Loucy (cell line): Measurements from ENCODE around the gene ZIC1.

Experiments
- H2AFZ ChIP-seq: fragments of 200-600 bp; sonication (generic); 2 replicates; pipeline ENCODE4 v1.6.0; 2016; ENCODE audit warnings: antibody characterized with exemption, mild to moderate bottlenecking, low read length, moderate library complexity
- H3F3A ChIP-seq: fragments of 200-600 bp; 2 replicates; pipeline ENCODE4 v1.6.0; 2016; ENCODE audit warnings: antibody characterized with exemption, low read depth, mild to moderate bottlenecking
- H3K27me3 ChIP-seq: fragments of 200-600 bp; sonication (generic); 2 replicates; pipeline ENCODE4 v1.6.1; 2014; ENCODE audit warnings: low read length, mild to moderate bottlenecking; ENCODE audit not compliant: insufficient read depth, poor library complexity, severe bottlenecking
- H3K36me3 ChIP-seq: fragments of 200-600 bp; sonication (generic); 2 replicates; pipeline ENCODE4 v1.6.1; 2016; ENCODE audit warnings: low read length; ENCODE audit not compliant: insufficient read depth
- H3K4me1 ChIP-seq: fragments of 200-600 bp; sonication (generic); 2 replicates; pipeline ENCODE4 v1.5.1; 2014; ENCODE audit warnings: low read length, mild to moderate bottlenecking; ENCODE audit not compliant: insufficient read depth, poor library complexity, severe bottlenecking
- H3K4me2 ChIP-seq: fragments of 200-600 bp; sonication (generic); 2 replicates; pipeline ENCODE4 v1.6.0; 2014; ENCODE audit warnings: antibody characterized with exemption, low read length, low read depth, mild to moderate bottlenecking; ENCODE audit not compliant: poor library complexity, severe bottlenecking
- H3K4me3 ChIP-seq: fragments of 200-600 bp; sonication (generic); 2 replicates; pipeline ENCODE4 v1.5.1; 2014; ENCODE audit warnings: low read length, mild to moderate bottlenecking, mixed read lengths; ENCODE audit not compliant: poor library complexity, severe bottlenecking
- H3K79me2 ChIP-seq: fragments of 200-600 bp; sonication (generic); 2 replicates; pipeline ENCODE4 v1.6.1; 2014; ENCODE audit warnings: low read length; ENCODE audit not compliant: insufficient read depth
- H3K9ac ChIP-seq: fragments of 200-600 bp; sonication (generic); 2 replicates; pipeline ENCODE4 v1.6.0; 2014; ENCODE audit warnings: mild to moderate bottlenecking, low read depth, low read length, moderate library complexity; ENCODE audit not compliant: poor library complexity, severe bottlenecking
- H3K9me2 ChIP-seq: fragments of 200-600 bp; sonication (generic); replicated peaks from 2 replicates; pipeline ENCODE4 v1.6.1; 2016; ENCODE audit warnings: low read depth, low read length, mixed read lengths
- H3K9me3 ChIP-seq: fragments of 200-600 bp; sonication (generic); 2 replicates; pipeline ENCODE4 v1.6.1; 2014; ENCODE audit warnings: mild to moderate bottlenecking, antibody characterized with exemption, low read length, low read depth; ENCODE audit not compliant: insufficient read depth
- H4K20me1 ChIP-seq: fragments of 200-600 bp; sonication (generic); 2 replicates; pipeline ENCODE4 v1.6.0; 2014; ENCODE audit warnings: antibody characterized with exemption, low read length, mild to moderate bottlenecking; ENCODE audit not compliant: insufficient read depth, poor library complexity, severe bottlenecking
- CTCF ChIP-seq: fragments of 200-600 bp; sonication (generic); conservative IDR thresholded peaks from 2 replicates; pipeline ENCODE4 v1.5.1; 2014; ENCODE audit warnings: mild to moderate bottlenecking, antibody characterized with exemption, low read length
- EZH2phosphoT487 ChIP-seq: fragments of 200-600 bp; IDR thresholded peaks from 2 replicates; pipeline ENCODE4 v1.6.1; 2018; ENCODE audit warnings: antibody characterized with exemption, mild to moderate bottlenecking, moderate library complexity, borderline replicate concordance

ZIC1 gene

GRCh38 chr3:147373301-147373700, 35.9 kb upstream of the ZIC1 start:
- no peak for TF ChIP-seq EZH2phosphoT487
- no peak for TF ChIP-seq CTCF
- no peak overlapping the region for H2AFZ ChIP-seq
- no peak overlapping the region for H3K4me3 ChIP-seq
- no peaks in the 10 kb centered on the region for H3F3A ChIP-seq
- H3K4me1 ChIP-seq: no peaks in the 10 kb centered on the region
- H3K27me3 ChIP-seq: peaks cover 10% of the 10 kb centered on the region
- no peaks in the 10 kb centered on the region for H4K20me1 ChIP-seq
- no peaks in the 10 kb centered on the region for H3K79me2 ChIP-seq
- H3K4me2 ChIP-seq: no peak overlapping the region
- no peaks in the 10 kb centered on the region for H3K36me3 ChIP-seq
- H3K9ac ChIP-seq: no peak overlapping the region
- no peaks in the 10 kb centered on the region for H3K9me2 ChIP-seq
- no peaks in the 10 kb centered on the region for H3K9me3 ChIP-seq

- Histone ChIP-seq H3K79me2 (no peaks in the 10 kb centered on the region), H3K9me2 (no peaks in the 10 kb centered on the region), H3K9ac (no peak overlapping the region), H2AFZ (no peak overlapping the region), H3K4me3 (no peak overlapping the region), H4K20me1 (no peaks in the 10 kb centered on the region), H3F3A (no peaks in the 10 kb centered on the region), H3K4me1 (no peaks in the 10 kb centered on the region), H3K4me2 (no peak overlapping the region), H3K36me3 (no peaks in the 10 kb centered on the region), H3K27me3 (no peaks in the 10 kb centered on the region), H3K9me3 (no peaks in the 10 kb centered on the region)
- TF ChIP-seq CTCF (no peak), EZH2phosphoT487 (no peak)
Measured at GRCh38 chr3:147377412-147378367, 31.5 kb upstream of the ZIC1 start.

GRCh38 chr3:147379651-147380050, 29.5 kb upstream of the ZIC1 start:
- Histone ChIP-seq H4K20me1 (no peaks in the 10 kb centered on the region), H3K4me2 (no peak overlapping the region), H3K27me3 (no peaks in the 10 kb centered on the region), H3K9ac (no peak overlapping the region), H2AFZ (no peak overlapping the region), H3K9me2 (no peaks in the 10 kb centered on the region), H3K4me3 (no peak overlapping the region), H3K4me1 (no peaks in the 10 kb centered on the region), H3K36me3 (no peaks in the 10 kb centered on the region), H3K9me3 (no peaks in the 10 kb centered on the region), H3F3A (no peaks in the 10 kb centered on the region), H3K79me2 (no peaks in the 10 kb centered on the region)
- TF ChIP-seq EZH2phosphoT487: no peak
- no peak for TF ChIP-seq CTCF
